Measurements from ENCODE around the gene DHRS2. TPM values are rescaled to one million over a fixed set of nuclear protein-coding genes. Genes with fewer than 3 reads are reported as not detected.

Gene DHRS2
- total RNA-seq, 2 donors from 2014 or later, result 0.56 to 2.1 TPM

DNA sequence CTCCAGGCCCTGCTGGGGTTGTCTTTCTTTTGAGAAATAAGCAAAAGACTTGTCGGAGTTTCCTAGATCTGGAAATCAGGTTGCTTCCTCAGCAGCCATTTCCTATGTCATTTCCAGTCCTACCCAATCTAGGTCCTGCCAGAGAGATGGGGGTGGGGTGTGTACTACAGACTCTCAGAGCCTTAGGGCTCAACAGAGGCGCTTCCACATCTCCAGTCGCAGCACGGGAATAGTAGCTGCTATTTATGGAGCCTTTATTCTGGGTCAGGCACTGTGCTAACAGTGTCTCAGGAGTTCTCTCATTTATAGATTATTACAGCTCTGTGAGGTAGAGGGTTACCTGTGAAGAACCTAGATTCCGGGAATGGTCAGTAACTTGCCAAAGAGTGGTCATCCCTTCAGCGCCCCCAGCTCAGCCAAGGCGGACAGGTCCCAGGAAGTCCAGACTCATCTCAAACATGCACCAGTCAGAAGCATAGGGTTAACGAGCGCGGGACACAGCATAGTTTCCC, 21.9 kb downstream of the DHRS2 start:
- DNase-seq, result no peak

DNA sequence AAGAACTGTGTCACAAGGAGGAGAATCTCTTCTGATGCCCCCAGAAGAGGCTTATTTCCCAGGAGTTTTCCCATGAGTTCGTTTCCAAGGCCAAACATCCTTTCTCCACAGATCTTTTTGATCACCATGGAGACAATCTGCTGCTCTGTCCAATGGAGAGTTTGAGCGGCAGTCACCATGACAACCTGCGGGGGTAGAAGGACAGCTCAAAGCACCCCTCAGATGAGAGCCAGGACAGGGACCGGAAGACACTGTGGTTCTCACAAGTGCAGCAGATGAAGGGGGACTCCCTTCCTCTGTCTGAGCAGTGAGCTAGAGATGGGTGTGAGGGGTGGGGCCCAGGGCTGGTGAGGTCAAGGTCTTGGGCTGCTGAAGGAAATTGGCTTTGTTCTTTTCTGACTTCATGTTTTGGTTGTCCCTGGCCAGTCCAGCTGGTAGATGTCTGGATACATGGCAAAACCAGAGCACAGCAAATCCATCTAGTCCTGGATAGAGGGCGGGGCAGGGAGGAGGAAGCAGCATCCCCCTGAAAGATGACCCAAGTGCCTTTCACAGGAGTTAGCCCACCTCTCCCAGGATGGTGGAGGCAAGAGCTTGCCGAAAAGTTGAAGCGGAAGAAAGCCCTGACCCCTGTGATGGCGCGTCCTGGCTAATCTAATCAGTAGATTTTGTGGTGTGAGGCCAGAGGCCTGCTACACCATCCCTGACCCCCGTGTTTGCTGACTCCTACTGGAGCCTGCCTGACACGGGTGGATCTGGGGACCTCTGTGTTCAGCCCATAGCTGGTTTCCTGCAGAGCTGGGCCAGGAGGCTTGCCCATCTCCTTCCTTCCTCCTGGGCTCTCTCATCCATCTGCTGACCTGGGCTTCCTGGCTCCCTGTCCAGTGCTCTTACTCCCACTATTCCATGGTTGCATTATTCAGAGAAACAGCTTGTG, 24.4 kb downstream of the DHRS2 start:
- no peak for DNase-seq
- no peaks in the 10 kb centered on the region for H3K4me1 ChIP-seq
- no peaks in the 10 kb centered on the region for H3K27me3 ChIP-seq
- H3K4me3 ChIP-seq, result no peak overlapping the region
- H3K9ac ChIP-seq (ENCODE audit: low read depth in 2 of 2, low read length in 2 of 2), result no peak overlapping the region
- TF ChIP-seq CTCF (IDR thresholded peaks at IDR 0.05), result no peak
- intact Hi-C loops (cut with DNase I), result no loop called here
- H3K27ac ChIP-seq, result no peak overlapping the region
- no peaks in the 10 kb centered on the region for H3K9me3 ChIP-seq
- no peaks in the 10 kb centered on the region for H3K36me3 ChIP-seq

More for the DNA sequence above, 21.9 kb downstream of the DHRS2 start:
- no peak for TF ChIP-seq CTCF (IDR thresholded peaks at IDR 0.05)
- H3K27me3 ChIP-seq, result no peaks in the 10 kb centered on the region
- no peaks in the 10 kb centered on the region for H3K4me1 ChIP-seq
- no peaks in the 10 kb centered on the region for H3K9me3 ChIP-seq
- H3K4me3 ChIP-seq, result no peak overlapping the region
- intact Hi-C loops (cut with DNase I), result no loop called here
- H3K27ac ChIP-seq, result no peak overlapping the region
- H3K36me3 ChIP-seq, result no peaks in the 10 kb centered on the region
- H3K9ac ChIP-seq (ENCODE audit: low read depth in 2 of 2, low read length in 2 of 2), result no peak overlapping the region

GRCh38 chr14:23661542-23661941, 25.4 kb downstream of the DHRS2 start:
- Histone ChIP-seq H3K4me3 (no peak overlapping the region), H3K9ac (ENCODE audit: low read depth in 2 of 2, low read length in 2 of 2) (no peak overlapping the region), H3K27me3 (no peaks in the 10 kb centered on the region), H3K4me1 (no peaks in the 10 kb centered on the region), H3K27ac (no peak overlapping the region), H3K36me3 (no peaks in the 10 kb centered on the region), H3K9me3 (no peaks in the 10 kb centered on the region)
- DNase-seq, result no peak
- TF ChIP-seq CTCF (IDR thresholded peaks at IDR 0.05), result no peak
- intact Hi-C loops (cut with DNase I), result no loop called here

GRCh38 chr14:23663127-23663526, 27.0 kb downstream of the DHRS2 start:
- no peak overlapping the region for H3K9ac ChIP-seq (ENCODE audit: low read depth in 2 of 2, low read length in 2 of 2)
- intact Hi-C loops (cut with DNase I), result no loop called here
- no peaks in the 10 kb centered on the region for H3K36me3 ChIP-seq
- no peaks in the 10 kb centered on the region for H3K9me3 ChIP-seq
- no peak for TF ChIP-seq CTCF (IDR thresholded peaks at IDR 0.05)
- no peaks in the 10 kb centered on the region for H3K4me1 ChIP-seq
- peak; percentile 1 for DNase-seq
- H3K4me3 ChIP-seq, result no peak overlapping the region
- H3K27me3 ChIP-seq, result no peaks in the 10 kb centered on the region
- H3K27ac ChIP-seq, result no peak overlapping the region

DNA sequence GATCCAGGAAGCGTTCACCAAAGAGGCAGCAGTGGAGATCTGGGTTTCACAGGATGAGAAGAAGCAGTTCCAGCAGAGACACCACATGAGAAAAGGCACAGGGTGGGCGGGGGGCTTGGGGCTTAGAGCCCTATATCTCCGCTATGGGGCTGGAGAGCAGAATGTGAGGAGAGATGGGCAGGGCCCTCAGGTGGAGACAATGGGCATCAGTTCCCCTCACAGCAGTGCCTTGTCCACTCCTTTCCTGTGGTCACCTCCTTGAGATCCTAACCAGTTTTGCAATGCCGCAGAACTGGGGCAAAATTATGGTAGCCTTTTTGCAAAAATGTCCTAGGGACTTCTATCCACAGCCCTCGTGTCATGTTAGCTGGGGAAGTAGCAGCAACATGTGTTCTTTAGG, 27.5 kb downstream of the DHRS2 start:
- TF ChIP-seq CTCF (IDR thresholded peaks at IDR 0.05), result no peak
- H3K9ac ChIP-seq (ENCODE audit: low read depth in 2 of 2, low read length in 2 of 2), result no peak overlapping the region
- H3K27ac ChIP-seq, result no peak overlapping the region
- H3K36me3 ChIP-seq, result no peaks in the 10 kb centered on the region
- peak; percentile 6 for DNase-seq
- intact Hi-C loops (cut with DNase I), result no loop called here
- H3K4me1 ChIP-seq, result no peaks in the 10 kb centered on the region
- H3K9me3 ChIP-seq, result no peaks in the 10 kb centered on the region
- H3K4me3 ChIP-seq, result no peak overlapping the region
- H3K27me3 ChIP-seq, result no peaks in the 10 kb centered on the region

Measured in colonic mucosa (tissue), 4 donors.